AG04449 (cell line): ENCODE results near the gene KIAA0319L.

Experiments used
- CTCF ChIA-PET: fragments of 350-600 bp; formaldehyde crosslinking; extraction: SDS; loops from one replicate; lab custom pipeline; 2021; ENCODE audit warnings: antibody characterized with exemption; lab: Yijun Ruan, JAX
- POLR2A ChIA-PET: fragments of 400-600, 350-600 bp; formaldehyde crosslinking; extraction: SDS; loops from one replicate; lab custom pipeline; 2020; ENCODE audit warnings: antibody characterized with exemption, inconsistent platforms; lab: Yijun Ruan, JAX
- DNase-seq: peaks from one replicate; pipeline ENCODE4 v3.0.0-alpha.2; 2010; ENCODE audit warnings: low read depth, low spot score
- H3K4me3 ChIP-seq: 2 replicates; pipeline ENCODE4 v1.5.1; 2011; ENCODE audit warnings: low read depth, mild to moderate bottlenecking, control low read depth, low read length
- TF ChIP-seq, protein P1 (sequence below): IDR thresholded peaks from one replicate; pipeline ENCODE4 v1.5.1; 2011; ENCODE audit warnings: mild to moderate bottlenecking, moderate library complexity, low read length, control low read depth, inconsistent platforms; ENCODE audit not compliant: insufficient read depth; ENCODE audit errors: missing control alignments

KIAA0319L gene

DNA sequence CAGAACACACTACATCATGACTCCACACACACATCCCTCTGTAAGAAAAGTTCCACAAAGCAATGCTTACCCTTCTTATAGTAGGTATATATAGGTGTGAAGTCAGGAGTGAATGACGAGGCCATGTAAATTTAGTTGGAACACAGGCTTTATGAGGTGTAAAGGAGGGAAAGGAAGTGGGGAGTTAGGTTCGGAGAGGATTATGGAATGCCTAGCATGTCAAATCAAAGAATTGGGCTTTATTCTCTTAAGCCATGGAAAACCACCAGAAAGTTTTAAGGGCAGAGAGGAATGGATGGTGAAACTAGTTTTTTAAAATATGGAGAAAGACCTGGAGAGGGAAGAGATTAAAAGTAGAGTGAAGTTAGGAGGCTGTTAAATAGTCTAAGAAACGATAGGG, 42.2 kb upstream of the KIAA0319L start:
- POLR2A ChIA-PET, result interaction anchor here (0.7 kb wide), 1 partner anchor 9 kb away, joined by 3 read pairs; no protein-coding TSS in a partner anchor
- H3K4me3 ChIP-seq, result no peak overlapping the region
- no peak for DNase-seq
- TF ChIP-seq, protein P1, sequence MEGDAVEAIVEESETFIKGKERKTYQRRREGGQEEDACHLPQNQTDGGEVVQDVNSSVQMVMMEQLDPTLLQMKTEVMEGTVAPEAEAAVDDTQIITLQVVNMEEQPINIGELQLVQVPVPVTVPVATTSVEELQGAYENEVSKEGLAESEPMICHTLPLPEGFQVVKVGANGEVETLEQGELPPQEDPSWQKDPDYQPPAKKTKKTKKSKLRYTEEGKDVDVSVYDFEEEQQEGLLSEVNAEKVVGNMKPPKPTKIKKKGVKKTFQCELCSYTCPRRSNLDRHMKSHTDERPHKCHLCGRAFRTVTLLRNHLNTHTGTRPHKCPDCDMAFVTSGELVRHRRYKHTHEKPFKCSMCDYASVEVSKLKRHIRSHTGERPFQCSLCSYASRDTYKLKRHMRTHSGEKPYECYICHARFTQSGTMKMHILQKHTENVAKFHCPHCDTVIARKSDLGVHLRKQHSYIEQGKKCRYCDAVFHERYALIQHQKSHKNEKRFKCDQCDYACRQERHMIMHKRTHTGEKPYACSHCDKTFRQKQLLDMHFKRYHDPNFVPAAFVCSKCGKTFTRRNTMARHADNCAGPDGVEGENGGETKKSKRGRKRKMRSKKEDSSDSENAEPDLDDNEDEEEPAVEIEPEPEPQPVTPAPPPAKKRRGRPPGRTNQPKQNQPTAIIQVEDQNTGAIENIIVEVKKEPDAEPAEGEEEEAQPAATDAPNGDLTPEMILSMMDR, result no peak
- CTCF ChIA-PET, result no interaction called here

DNA sequence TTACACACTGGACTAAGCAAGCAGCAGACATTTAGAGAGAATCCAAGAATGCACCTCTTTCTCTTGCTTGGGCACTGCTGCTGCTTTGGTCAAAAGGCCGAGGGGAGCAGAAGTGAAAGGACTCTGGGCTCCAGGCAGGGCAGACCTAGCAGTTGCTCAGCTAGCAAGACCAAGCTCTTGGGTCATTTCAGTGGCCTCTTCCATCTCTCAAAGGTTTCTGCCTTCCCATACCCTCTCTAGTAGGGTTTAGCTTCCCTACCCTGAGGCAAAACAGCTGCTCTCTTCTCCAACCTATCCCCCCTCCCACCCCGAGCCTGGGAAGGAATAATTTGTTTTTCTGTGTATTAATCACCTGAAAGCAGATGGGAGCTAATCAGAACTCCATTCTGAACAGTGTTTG, 41.7 kb upstream of the KIAA0319L start:
- DNase-seq, result no peak
- TF ChIP-seq, protein P1, result no peak
- POLR2A ChIA-PET, result interaction anchor here (0.7 kb wide), 1 partner anchor 9 kb away, joined by 3 read pairs; no protein-coding TSS in a partner anchor
- no peak overlapping the region for H3K4me3 ChIP-seq
- CTCF ChIA-PET, result interaction anchor here (2.4 kb wide), 1 partner anchor 30 kb away, joined by 6 read pairs; no protein-coding TSS in a partner anchor

DNA sequence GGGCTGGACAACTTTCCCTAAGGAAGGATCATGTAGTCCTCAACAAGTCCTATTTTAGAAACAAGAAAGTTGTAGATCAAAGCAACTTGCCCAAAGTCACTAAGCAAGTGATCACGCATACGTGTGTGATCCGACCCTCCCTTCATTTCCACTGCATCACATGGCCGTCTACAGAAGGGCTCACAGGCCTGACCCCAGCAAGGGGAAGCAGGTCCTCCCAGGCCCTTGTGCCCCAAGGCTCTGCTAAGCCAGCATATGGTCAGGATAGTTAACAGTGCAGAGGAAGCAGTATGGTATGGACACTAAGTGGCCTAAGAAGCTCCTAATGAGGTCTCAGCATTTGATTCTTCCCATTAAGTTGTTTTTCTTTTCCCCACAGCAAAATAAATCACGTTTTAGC, 40.7 kb upstream of the KIAA0319L start:
- no peak overlapping the region for H3K4me3 ChIP-seq
- ChIA-PET POLR2A (no interaction called here), CTCF (interaction anchor here (1.5 to 2.4 kb wide), 3 partner anchors 29 to 129 kb away, joined by 5 to 6 read pairs (median 5); no protein-coding TSS in a partner anchor)
- TF ChIP-seq, protein P1, result no peak
- DNase-seq, result no peak

DNA sequence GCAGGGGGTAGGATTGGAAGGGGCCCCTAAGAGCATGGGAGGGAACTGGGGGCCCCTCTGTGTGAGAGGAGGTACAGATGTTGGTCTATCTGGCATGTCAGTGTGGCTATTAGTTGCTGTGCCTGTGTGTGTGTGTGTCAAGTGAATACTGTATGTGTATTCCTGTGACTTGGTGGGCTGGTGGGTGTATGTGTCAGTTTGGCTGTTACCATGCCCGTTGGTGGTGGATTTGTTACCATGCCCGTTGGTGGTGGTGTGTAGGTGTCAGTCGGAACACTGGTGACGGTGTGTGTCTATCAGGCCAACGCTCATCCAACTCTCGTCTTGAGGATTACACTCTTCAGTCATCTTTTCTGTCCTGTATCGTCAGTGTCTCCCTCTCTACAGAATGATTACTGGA, 38.5 kb upstream of the KIAA0319L start:
- TF ChIP-seq, protein P1, result no peak
- ChIA-PET POLR2A (no interaction called here), CTCF (no interaction called here)

DNA sequence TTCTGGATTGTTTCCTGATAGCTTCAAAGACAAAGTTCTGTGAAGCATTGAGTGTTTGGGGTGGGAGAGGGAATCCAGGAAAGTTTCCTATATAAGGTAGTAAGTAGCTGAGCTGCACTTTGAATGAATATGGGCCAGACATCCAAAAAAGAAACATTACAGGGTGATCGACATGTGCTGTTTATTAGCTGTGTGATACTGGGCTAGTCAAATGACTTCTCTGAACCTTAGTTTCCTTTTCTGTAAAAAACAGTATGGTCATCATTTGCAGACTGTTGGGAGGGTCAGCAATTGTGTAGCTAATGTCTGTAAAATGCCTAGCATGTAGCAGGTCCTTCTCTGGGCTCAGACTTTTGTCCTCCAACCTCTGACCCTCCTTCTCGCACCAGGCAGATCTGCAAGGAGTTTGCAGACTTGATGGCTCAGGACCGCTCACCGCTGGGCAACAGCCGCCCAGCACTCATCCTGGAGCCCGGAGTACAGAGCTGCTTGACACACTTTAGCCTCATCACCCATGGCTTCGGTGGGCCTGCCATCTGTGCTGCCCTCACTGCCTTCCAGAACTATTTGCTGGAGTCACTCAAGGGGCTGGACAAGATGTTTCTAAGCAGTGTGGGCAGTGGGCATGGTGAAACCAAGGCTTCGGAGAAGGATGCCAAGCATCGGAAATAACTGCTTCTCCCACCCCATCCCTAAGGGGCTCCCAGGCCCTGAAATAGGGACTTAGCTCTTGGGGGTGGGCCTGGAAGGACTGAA, 37.0 kb upstream of the KIAA0319L start:
- ChIA-PET CTCF (interaction anchor here (1.0 to 1.5 kb wide), 5 partner anchors 9 to 132 kb away, joined by 3 to 9 read pairs (median 3); no protein-coding TSS in a partner anchor), POLR2A (interaction anchor here (0.5 kb wide), 1 partner anchor 174 kb away, joined by 3 read pairs; no protein-coding TSS in a partner anchor)
- TF ChIP-seq, protein P1, result no peak
- H3K4me3 ChIP-seq, result no peak overlapping the region
- DNase-seq, result no peak

More for the DNA sequence above, 38.5 kb upstream of the KIAA0319L start:
- DNase-seq, result no peak
- no peak overlapping the region for H3K4me3 ChIP-seq
